ENCODE measurements around the gene POLR1A. TPM values are rescaled to one million over a fixed set of nuclear protein-coding genes. Genes with fewer than 3 reads are reported as not detected.

POLR1A gene
- total RNA-seq, 2 donors from 2014 or later: 37.9 to 45.5 TPM

- H3K36me3 Mint-ChIP-seq (ENCODE audit: low read depth): peaks cover 69% of the 10 kb centered on the region
- H3K4me1 Mint-ChIP-seq: no peaks in the 10 kb centered on the region
- no peaks in the 10 kb centered on the region for H3K9me3 ChIP-seq (ENCODE audit: control insufficient read depth, low read length)
Observed at GRCh38 chr2:86087936-86088850, 17.5 kb downstream of the POLR1A start.

GRCh38 chr2:86082756-86083155, 22.9 kb downstream of the POLR1A start:
- no peak overlapping the region for H3K4me3 ChIP-seq (ENCODE audit: low read length)
- Mint-ChIP-seq H3K4me3 (no peak overlapping the region), H3K27me3 (ENCODE audit: insufficient read depth) (no peaks in the 10 kb centered on the region), H3K36me3 (ENCODE audit: low read depth) (peaks cover 76% of the 10 kb centered on the region), H3K9me3 (no peaks in the 10 kb centered on the region), H3K27ac (no peak overlapping the region), H3K4me1 (no peaks in the 10 kb centered on the region)
- TF ChIP-seq CTCF (conservative IDR thresholded peaks at IDR 0.05): no peak
- DNase-seq: no peak
- no peaks in the 10 kb centered on the region for H3K4me1 ChIP-seq (ENCODE audit: control insufficient read depth, insufficient read depth, low read length)
- H3K9me3 ChIP-seq (ENCODE audit: control insufficient read depth, low read length): no peaks in the 10 kb centered on the region
- H3K36me3 ChIP-seq (ENCODE audit: control insufficient read depth, insufficient read depth, low read length): peaks cover 91% of the 10 kb centered on the region
- WGBS, 2 experiments (ENCODE audit: insufficient coverage in 1 of 2, insufficient read length in 1 of 2): 86 to 95% methylated on average over 5 of the region's 5 CpGs
- H3K9ac ChIP-seq (ENCODE audit: extremely low read depth, low read length, poor library complexity, severe bottlenecking): no peak overlapping the region
- H3K27me3 ChIP-seq (ENCODE audit: control insufficient read depth, insufficient read depth, low read length, poor library complexity, severe bottlenecking): no peaks in the 10 kb centered on the region
- no peak overlapping the region for H3K27ac ChIP-seq (ENCODE audit: low read depth, low read length)

More at GRCh38 chr2:86087936-86088850, 17.5 kb downstream of the POLR1A start:
- TF ChIP-seq CTCF (conservative IDR thresholded peaks at IDR 0.05): peak; percentile 81
- peaks cover 81% of the 10 kb centered on the region for H3K36me3 ChIP-seq (ENCODE audit: control insufficient read depth, insufficient read depth, low read length)
- no peak overlapping the region for H3K27ac ChIP-seq (ENCODE audit: low read depth, low read length)
- no peak overlapping the region for H3K27ac Mint-ChIP-seq
- no peaks in the 10 kb centered on the region for H3K4me1 ChIP-seq (ENCODE audit: control insufficient read depth, insufficient read depth, low read length)
- H3K27me3 Mint-ChIP-seq (ENCODE audit: insufficient read depth): no peaks in the 10 kb centered on the region
- no peak overlapping the region for H3K4me3 Mint-ChIP-seq
- WGBS, 2 experiments (ENCODE audit: insufficient coverage in 1 of 2, insufficient read length in 1 of 2): 86 to 94% methylated on average over 9 to 14 of the region's 14 CpGs
- H3K4me3 ChIP-seq (ENCODE audit: low read length): no peak overlapping the region
- no peaks in the 10 kb centered on the region for H3K27me3 ChIP-seq (ENCODE audit: control insufficient read depth, insufficient read depth, low read length, poor library complexity, severe bottlenecking)
- peak; percentile 59 for DNase-seq
- no peaks in the 10 kb centered on the region for H3K9me3 Mint-ChIP-seq
- no peak overlapping the region for H3K9ac ChIP-seq (ENCODE audit: extremely low read depth, low read length, poor library complexity, severe bottlenecking)

GRCh38 chr2:86081724-86082123, 24.0 kb downstream of the POLR1A start:
- DNase-seq: no peak
- TF ChIP-seq CTCF (conservative IDR thresholded peaks at IDR 0.05): no peak
- 95 to 100% methylated on average over 1 to 4 of the region's 4 CpGs for WGBS, 2 experiments (ENCODE audit: insufficient coverage in 1 of 2, insufficient read length in 1 of 2)
- Histone ChIP-seq H3K9ac (ENCODE audit: extremely low read depth, low read length, poor library complexity, severe bottlenecking) (no peak overlapping the region), H3K27ac (ENCODE audit: low read depth, low read length) (no peak overlapping the region), H3K36me3 (ENCODE audit: control insufficient read depth, insufficient read depth, low read length) (peaks cover 91% of the 10 kb centered on the region), H3K9me3 (ENCODE audit: control insufficient read depth, low read length) (no peaks in the 10 kb centered on the region), H3K4me1 (ENCODE audit: control insufficient read depth, insufficient read depth, low read length) (no peaks in the 10 kb centered on the region), H3K4me3 (ENCODE audit: low read length) (no peak overlapping the region), H3K27me3 (ENCODE audit: control insufficient read depth, insufficient read depth, low read length, poor library complexity, severe bottlenecking) (no peaks in the 10 kb centered on the region)
- Mint-ChIP-seq H3K4me1 (no peaks in the 10 kb centered on the region), H3K27ac (no peak overlapping the region), H3K9me3 (no peaks in the 10 kb centered on the region), H3K27me3 (ENCODE audit: insufficient read depth) (no peaks in the 10 kb centered on the region), H3K36me3 (ENCODE audit: low read depth) (peaks cover 79% of the 10 kb centered on the region), H3K4me3 (no peak overlapping the region)

Data from endodermal cell (in vitro differentiated cells).